ENCODE data around the gene TNFRSF19. TPM values are rescaled to one million over a fixed set of nuclear protein-coding genes. Genes with fewer than 3 reads are reported as not detected.
A peak's percentile ranks its signal among the peaks of the same experiment; 100 is the strongest.

Gene TNFRSF19
- total and polyA plus RNA-seq, 2 of the 13 experiments (the other 11 are each of a cell fraction or from before 2014, with no cell fraction given): 75.3 to 77.7 TPM

DNA sequence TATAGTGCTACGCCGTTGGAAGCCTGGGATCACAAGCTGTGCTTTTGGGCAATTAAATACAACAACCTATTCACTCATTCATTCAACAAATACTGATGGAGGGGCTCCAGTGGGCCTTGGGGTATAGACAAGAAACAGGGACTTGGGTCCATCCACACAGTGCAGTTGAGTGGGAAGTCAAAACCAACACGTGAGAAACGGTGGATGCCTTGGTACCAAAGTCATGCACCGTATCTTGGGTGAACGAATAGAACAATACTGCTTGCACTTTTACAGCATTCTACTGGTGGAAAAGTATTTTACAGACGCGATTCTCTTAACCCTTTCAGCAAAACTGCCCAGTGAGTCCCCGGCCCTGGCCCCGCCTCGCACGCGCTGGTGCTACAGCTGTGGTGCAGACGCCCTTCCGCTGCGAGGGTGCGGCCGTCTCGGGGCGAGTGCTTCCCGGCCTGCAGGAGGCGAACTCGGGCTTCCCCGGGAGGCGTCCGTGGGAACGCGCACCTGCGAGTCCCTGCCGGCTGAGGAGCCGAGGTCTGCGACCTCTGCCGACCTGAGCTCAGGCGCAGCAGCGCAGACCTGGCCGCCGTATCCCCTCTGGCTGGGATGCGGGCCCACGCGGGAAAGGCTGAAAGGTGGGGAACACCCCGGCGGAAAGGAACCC is 8.3 kb downstream of the TNFRSF19 start (continued):
- TF ChIP-seq ZNF280D (CRISPR knock-in tag; IDR thresholded peaks at IDR 0.05) (no peak), ZNF180 (CRISPR knock-in tag; IDR thresholded peaks at IDR 0.05; ENCODE audit: borderline replicate concordance, low read depth) (peak; percentile 56; the same call in 1 of the 2 replicates), SALL1 (CRISPR knock-in tag; IDR thresholded peaks at IDR 0.05) (peak; percentile 69), ZNF333 (CRISPR knock-in tag; IDR thresholded peaks at IDR 0.05; ENCODE audit: borderline replicate concordance) (no peak), NFIC (IDR thresholded peaks at IDR 0.05; ENCODE audit: low read length) (no peak), FOXA1 (IDR thresholded peaks at IDR 0.05) (no peak), FOXA1 (CRISPR knock-in tag; IDR thresholded peaks at IDR 0.05) (peak; percentile 44; the same call in 1 of the 2 replicates), YY1 (IDR thresholded peaks at IDR 0.05; ENCODE audit: insufficient read depth, insufficient replicate concordance, low read depth, low read length) (peak; percentile 39), ZFYVE20 (CRISPR knock-in tag; IDR thresholded peaks at IDR 0.05; ENCODE audit: borderline replicate concordance, low read depth) (no peak), ZNF574 (CRISPR knock-in tag; IDR thresholded peaks at IDR 0.05) (peak; percentile 73), ZNF891 (CRISPR knock-in tag; IDR thresholded peaks at IDR 0.05) (peak; percentile 34; the same call in 1 of the 2 replicates), THAP8 (CRISPR knock-in tag; IDR thresholded peaks at IDR 0.05; ENCODE audit: borderline replicate concordance) (no peak), LCORL (IDR thresholded peaks at IDR 0.05) (no peak), LCORL (CRISPR knock-in tag; IDR thresholded peaks at IDR 0.05) (0 out of 2 replicates have a peak, but pooled peaks have one; percentile 56), IRX3 (CRISPR knock-in tag; IDR thresholded peaks at IDR 0.05; ENCODE audit: borderline replicate concordance, low read depth) (no peak), ZBTB21 (CRISPR knock-in tag; IDR thresholded peaks at IDR 0.05) (no peak)
- TF ChIP-seq, protein P1, sequence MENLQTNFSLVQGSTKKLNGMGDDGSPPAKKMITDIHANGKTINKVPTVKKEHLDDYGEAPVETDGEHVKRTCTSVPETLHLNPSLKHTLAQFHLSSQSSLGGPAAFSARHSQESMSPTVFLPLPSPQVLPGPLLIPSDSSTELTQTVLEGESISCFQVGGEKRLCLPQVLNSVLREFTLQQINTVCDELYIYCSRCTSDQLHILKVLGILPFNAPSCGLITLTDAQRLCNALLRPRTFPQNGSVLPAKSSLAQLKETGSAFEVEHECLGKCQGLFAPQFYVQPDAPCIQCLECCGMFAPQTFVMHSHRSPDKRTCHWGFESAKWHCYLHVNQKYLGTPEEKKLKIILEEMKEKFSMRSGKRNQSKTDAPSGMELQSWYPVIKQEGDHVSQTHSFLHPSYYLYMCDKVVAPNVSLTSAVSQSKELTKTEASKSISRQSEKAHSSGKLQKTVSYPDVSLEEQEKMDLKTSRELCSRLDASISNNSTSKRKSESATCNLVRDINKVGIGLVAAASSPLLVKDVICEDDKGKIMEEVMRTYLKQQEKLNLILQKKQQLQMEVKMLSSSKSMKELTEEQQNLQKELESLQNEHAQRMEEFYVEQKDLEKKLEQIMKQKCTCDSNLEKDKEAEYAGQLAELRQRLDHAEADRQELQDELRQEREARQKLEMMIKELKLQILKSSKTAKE (CRISPR knock-in tag; IDR thresholded peaks at IDR 0.05; ENCODE audit: borderline replicate concordance): peak; percentile 80
